Mesothelial cell of epicardium (in vitro differentiated cells): ENCODE measurements around the gene ACP5. TPM values are rescaled to one million over a fixed set of nuclear protein-coding genes. Genes with fewer than 3 reads are reported as not detected.

Experiments used
- DNase-seq, 2 experiments: peaks; one replicate each; pipeline ENCODE4 v3.0.0; 2021; ENCODE audit warnings: low spot score in 2 of 2; ENCODE audit not compliant: unreplicated experiment in 2 of 2
- H3K27ac Mint-ChIP-seq: 2 replicates; pipeline ENCODE4 v1.8.0; 2021; ENCODE audit warnings: mixed read lengths
- H3K27me3 Mint-ChIP-seq: 2 replicates; pipeline ENCODE4 v1.8.0; 2021; ENCODE audit warnings: low read depth, mixed read lengths
- H3K36me3 Mint-ChIP-seq: 2 replicates; pipeline ENCODE4 v1.8.0; 2021; ENCODE audit warnings: mixed read lengths
- H3K4me1 Mint-ChIP-seq: 2 replicates; pipeline ENCODE4 v1.8.0; 2021; ENCODE audit warnings: mixed read lengths
- H3K4me3 Mint-ChIP-seq: 2 replicates; pipeline ENCODE4 v1.8.0; 2021; ENCODE audit warnings: mild to moderate bottlenecking, moderate library complexity, mixed read lengths
- H3K9me3 Mint-ChIP-seq: 2 replicates; pipeline ENCODE4 v1.8.0; 2021; ENCODE audit warnings: mixed read lengths
- total RNA-seq: library from RNA; stranded (reverse); gene quantifications from 3 replicates; pipeline ENCODE4 v1.2.1, GENCODE V29; 2021
- TF ChIP-seq, protein P1 (sequence below): fragments of 200-600 bp; sonication (generic); IDR thresholded peaks from one replicate; pipeline ENCODE4 v1.5.0; 2021; ENCODE audit warnings: antibody characterized with exemption; ENCODE audit not compliant: unreplicated experiment

The ACP5 gene
- total RNA-seq, 1 donor from 2014 or later = 3.9 TPM

DNA sequence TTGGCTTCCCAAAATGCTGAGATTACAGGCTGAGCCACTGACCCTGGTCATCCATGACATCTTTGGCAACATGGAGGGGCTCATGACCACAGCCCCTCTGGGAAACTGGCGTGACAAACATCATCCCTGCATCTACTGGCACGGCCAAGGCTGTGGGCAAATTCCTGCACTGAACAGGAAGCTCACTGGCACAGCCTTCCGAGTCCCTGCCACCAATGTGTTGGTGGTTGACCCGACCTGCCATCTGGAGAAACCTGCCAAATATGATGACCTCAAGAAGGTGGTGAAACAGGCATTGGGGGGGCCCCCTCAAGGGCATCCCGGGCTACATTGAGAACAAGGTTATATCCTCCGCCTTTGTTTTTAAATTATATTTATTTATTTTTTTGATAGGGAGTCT lies 8.9 kb upstream of the ACP5 start:
- TF ChIP-seq, protein P1, sequence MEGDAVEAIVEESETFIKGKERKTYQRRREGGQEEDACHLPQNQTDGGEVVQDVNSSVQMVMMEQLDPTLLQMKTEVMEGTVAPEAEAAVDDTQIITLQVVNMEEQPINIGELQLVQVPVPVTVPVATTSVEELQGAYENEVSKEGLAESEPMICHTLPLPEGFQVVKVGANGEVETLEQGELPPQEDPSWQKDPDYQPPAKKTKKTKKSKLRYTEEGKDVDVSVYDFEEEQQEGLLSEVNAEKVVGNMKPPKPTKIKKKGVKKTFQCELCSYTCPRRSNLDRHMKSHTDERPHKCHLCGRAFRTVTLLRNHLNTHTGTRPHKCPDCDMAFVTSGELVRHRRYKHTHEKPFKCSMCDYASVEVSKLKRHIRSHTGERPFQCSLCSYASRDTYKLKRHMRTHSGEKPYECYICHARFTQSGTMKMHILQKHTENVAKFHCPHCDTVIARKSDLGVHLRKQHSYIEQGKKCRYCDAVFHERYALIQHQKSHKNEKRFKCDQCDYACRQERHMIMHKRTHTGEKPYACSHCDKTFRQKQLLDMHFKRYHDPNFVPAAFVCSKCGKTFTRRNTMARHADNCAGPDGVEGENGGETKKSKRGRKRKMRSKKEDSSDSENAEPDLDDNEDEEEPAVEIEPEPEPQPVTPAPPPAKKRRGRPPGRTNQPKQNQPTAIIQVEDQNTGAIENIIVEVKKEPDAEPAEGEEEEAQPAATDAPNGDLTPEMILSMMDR = no peak
- H3K27me3 Mint-ChIP-seq = peaks cover 5% of the 10 kb centered on the region
- H3K27ac Mint-ChIP-seq = no peak overlapping the region
- no peaks in the 10 kb centered on the region for H3K36me3 Mint-ChIP-seq
- no peak overlapping the region for H3K4me3 Mint-ChIP-seq
- H3K4me1 Mint-ChIP-seq = peaks cover 5% of the 10 kb centered on the region
- DNase-seq = no peak
- no peaks in the 10 kb centered on the region for H3K9me3 Mint-ChIP-seq

DNA sequence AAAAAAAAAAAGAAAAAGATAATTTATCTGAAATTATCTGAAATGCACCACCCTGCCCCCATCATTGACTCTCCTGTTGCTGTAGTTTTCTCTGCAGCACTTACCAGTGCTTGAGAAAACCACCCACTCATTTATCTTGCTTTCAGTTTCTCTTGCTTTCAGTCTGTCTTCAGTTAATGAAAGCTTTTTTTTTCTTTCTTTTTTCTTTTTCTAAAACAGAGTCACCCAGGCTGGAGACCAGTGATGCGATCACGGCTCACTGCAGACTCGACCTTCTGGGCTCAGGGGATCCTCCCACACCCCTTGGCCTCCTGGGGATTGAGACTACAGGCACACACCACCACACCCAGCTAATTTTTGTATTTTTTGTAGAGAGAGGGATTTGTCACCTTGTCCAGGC lies 4.3 kb upstream of the ACP5 start:
- Mint-ChIP-seq H3K4me1 (peaks cover 3% of the 10 kb centered on the region), H3K4me3 (no peak overlapping the region), H3K27ac (no peak overlapping the region), H3K36me3 (no peaks in the 10 kb centered on the region), H3K27me3 (peaks cover 12% of the 10 kb centered on the region), H3K9me3 (no peaks in the 10 kb centered on the region)
- DNase-seq = no peak
- TF ChIP-seq, protein P1 = no peak

DNA sequence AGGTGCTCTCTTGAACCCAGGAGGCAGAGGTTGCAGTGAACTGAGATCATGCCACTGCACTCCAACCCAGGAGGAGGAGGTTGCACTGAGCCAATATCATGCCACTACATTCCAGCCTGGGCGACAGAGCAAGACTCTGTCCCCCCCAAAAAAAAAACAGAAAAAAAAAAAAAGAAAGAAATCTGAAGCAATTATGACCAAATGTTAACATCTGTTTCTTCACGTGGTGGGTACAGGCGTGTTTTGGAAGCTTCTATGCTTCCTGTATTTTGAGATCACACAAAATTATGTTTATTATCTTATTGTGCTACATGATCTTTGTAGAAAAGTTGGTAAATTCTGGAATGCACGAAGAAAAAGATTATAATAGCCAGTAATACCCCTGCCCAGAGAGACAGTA lies 2.7 kb upstream of the ACP5 start:
- no peak overlapping the region for H3K27ac Mint-ChIP-seq
- peaks cover 3% of the 10 kb centered on the region for H3K4me1 Mint-ChIP-seq
- DNase-seq = no peak
- TF ChIP-seq, protein P1 = no peak
- H3K9me3 Mint-ChIP-seq = no peaks in the 10 kb centered on the region
- peaks cover 12% of the 10 kb centered on the region for H3K27me3 Mint-ChIP-seq
- no peak overlapping the region for H3K4me3 Mint-ChIP-seq
- H3K36me3 Mint-ChIP-seq = no peaks in the 10 kb centered on the region

DNA sequence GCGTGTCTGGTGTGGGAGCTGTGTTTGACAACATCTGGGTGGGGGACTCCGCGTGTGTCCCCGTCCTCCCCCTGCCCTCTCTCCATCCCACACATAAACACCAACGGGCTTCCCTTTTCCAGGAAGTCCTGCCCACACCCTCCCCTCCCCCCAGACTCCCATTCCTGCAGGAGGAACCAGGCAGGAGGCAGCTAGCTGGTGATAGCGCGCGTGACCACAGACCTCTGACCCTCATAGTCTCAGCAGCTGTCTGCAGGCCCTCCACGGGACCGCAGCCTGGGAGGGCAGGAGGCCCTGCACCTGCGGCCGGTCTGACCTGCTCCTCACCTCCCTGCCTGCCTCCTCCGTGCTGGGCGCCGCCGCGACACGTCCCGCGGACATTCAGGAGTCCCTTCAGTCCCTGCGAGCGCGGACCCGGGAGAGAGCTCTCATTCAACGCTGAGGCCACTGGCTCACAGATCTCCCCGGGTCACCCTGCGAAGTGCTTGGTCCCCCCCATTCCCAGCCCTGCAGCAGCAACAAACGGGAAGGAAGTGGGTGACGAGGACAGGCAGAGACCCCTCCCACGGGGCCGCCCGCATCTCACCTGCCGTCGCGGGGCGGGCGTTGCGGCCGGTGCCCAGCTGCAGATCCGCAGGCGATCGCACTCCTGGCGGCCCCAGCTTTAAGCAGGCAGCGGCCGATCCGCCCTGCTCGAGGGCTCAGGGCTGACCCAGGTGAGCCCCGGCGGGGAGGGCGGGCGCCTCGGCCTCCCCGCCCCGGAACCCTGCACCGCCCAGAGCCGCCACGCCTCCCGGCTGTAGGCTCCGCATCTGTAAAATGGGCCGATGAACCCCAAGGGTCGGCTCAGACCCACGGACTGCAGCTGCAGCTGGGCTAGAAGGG lies 1.1 kb upstream of the ACP5 start:
- DNase-seq = no peak

DNA sequence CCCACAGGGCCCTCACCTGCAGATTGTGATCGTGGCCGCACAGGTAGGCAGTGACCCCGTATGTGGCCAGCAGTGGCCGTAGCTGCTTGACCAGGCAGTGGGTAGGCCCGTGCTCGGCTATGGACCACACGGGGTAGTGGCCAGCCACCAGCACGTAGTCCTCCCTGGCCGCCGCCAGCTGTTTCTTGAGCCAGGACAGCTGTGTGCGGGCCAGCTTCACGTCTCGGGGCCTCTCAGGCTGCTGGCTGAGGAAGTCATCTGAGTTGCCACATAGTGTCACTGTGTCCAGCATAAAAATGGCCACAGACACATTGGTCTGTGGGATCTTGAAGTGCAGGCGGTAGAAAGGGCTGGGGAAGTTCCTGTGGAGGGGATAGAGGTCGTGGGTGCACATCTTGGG lies 1.2 kb downstream of the ACP5 start:
- H3K27ac Mint-ChIP-seq = no peak overlapping the region
- no peak overlapping the region for H3K4me3 Mint-ChIP-seq
- H3K36me3 Mint-ChIP-seq = no peaks in the 10 kb centered on the region
- no peaks in the 10 kb centered on the region for H3K4me1 Mint-ChIP-seq
- H3K27me3 Mint-ChIP-seq = peaks cover 12% of the 10 kb centered on the region
- no peak for DNase-seq
- H3K9me3 Mint-ChIP-seq = no peaks in the 10 kb centered on the region
- TF ChIP-seq, protein P1 = no peak

More for the DNA sequence above, 1.1 kb upstream of the ACP5 start:
- H3K36me3 Mint-ChIP-seq = no peaks in the 10 kb centered on the region
- TF ChIP-seq, protein P1 = no peak
- H3K4me3 Mint-ChIP-seq = peak overlapping the region; percentile 41
- H3K9me3 Mint-ChIP-seq = no peaks in the 10 kb centered on the region
- no peak overlapping the region for H3K27ac Mint-ChIP-seq
- peaks cover 12% of the 10 kb centered on the region for H3K27me3 Mint-ChIP-seq
- H3K4me1 Mint-ChIP-seq = peaks cover 3% of the 10 kb centered on the region
